Endodermal cell (in vitro differentiated cells): ENCODE measurements around the gene FASTKD1. TPM values are rescaled to one million over a fixed set of nuclear protein-coding genes. Genes with fewer than 3 reads are reported as not detected.
"Not testable (repeated sequence)": the region's sequence is repeated elsewhere in the genome, so short reads cannot be mapped to it uniquely, and the experiment has no call there.

Experiments used
- DNase-seq: peaks from one replicate; pipeline ENCODE4 v3.0.0-alpha.2; 2017
- H3K27ac ChIP-seq: 2 replicates; pipeline ENCODE4 v1.5.1; 2013; ENCODE audit warnings: mild to moderate bottlenecking, low read depth, low read length, moderate library complexity
- H3K27me3 ChIP-seq: 2 replicates; pipeline ENCODE4 v1.6.1; 2013; ENCODE audit warnings: mild to moderate bottlenecking, low read length, moderate library complexity; ENCODE audit not compliant: insufficient read depth, control insufficient read depth, poor library complexity, severe bottlenecking
- H3K36me3 ChIP-seq: 2 replicates; pipeline ENCODE4 v1.7.0; 2013; ENCODE audit warnings: mild to moderate bottlenecking, low read length, moderate library complexity; ENCODE audit not compliant: control insufficient read depth, insufficient read depth
- H3K4me1 ChIP-seq: one replicate; pipeline ENCODE4 v1.7.0; 2013; ENCODE audit warnings: low read length; ENCODE audit not compliant: control insufficient read depth, insufficient read depth
- H3K4me3 ChIP-seq: 2 replicates; pipeline ENCODE4 v1.5.1; 2013; ENCODE audit warnings: mild to moderate bottlenecking, low read length, moderate library complexity
- H3K9ac ChIP-seq: 2 replicates; pipeline ENCODE4 v1.6.1; 2013; ENCODE audit warnings: mild to moderate bottlenecking, low read length, moderate library complexity; ENCODE audit not compliant: poor library complexity, severe bottlenecking; ENCODE audit errors: extremely low read depth
- H3K9me3 ChIP-seq: 2 replicates; pipeline ENCODE4 v1.6.1; 2013; ENCODE audit warnings: mild to moderate bottlenecking, low read length, moderate library complexity; ENCODE audit not compliant: control insufficient read depth
- H3K27ac Mint-ChIP-seq: 2 replicates; pipeline ENCODE4 v1.8.0; 2020; ENCODE audit warnings: mixed read lengths
- H3K27me3 Mint-ChIP-seq: 2 replicates; pipeline ENCODE4 v1.8.0; 2021; ENCODE audit warnings: mild to moderate bottlenecking, mixed read lengths; ENCODE audit not compliant: insufficient read depth
- H3K36me3 Mint-ChIP-seq: 2 replicates; pipeline ENCODE4 v1.8.0; 2020; ENCODE audit warnings: low read depth, mixed read lengths
- H3K4me1 Mint-ChIP-seq: 2 replicates; pipeline ENCODE4 v1.8.0; 2020; ENCODE audit warnings: mixed read lengths
- H3K4me3 Mint-ChIP-seq: 2 replicates; pipeline ENCODE4 v1.8.0; 2020; ENCODE audit warnings: mild to moderate bottlenecking, moderate library complexity, mixed read lengths
- H3K9me3 Mint-ChIP-seq: 2 replicates; pipeline ENCODE4 v1.8.0; 2020; ENCODE audit warnings: mild to moderate bottlenecking, mixed read lengths
- CTCF ChIP-seq: fragments of 200-600 bp; sonication (generic); conservative IDR thresholded peaks from 2 replicates; pipeline ENCODE4 v1.5.0; 2021; ENCODE audit warnings: antibody characterized with exemption, mild to moderate bottlenecking
- WGBS, 2 experiments: methylation state at CpG; one replicate each; pipeline versions ENCODE4 v1.1.5 to v1.1.7; 2013; ENCODE audit warnings: missing lambda C conversion rate in 2 of 2, mixed read lengths in 1 of 2; ENCODE audit not compliant: insufficient coverage in 1 of 2, insufficient read length in 1 of 2; 5-methylcytosine and 5-hydroxymethylcytosine counted together
- total RNA-seq, 2 donors: library from RNA; stranded (reverse); fragmentation: NEBNext Ultra II Directional in 1 of 2; extraction: Animal tissue kit (Norgen Biotek cat#: 25700) in 1 of 2; gene quantifications; 2 replicates in 1 of 2; 3 replicates in 1 of 2; pipeline ENCODE4 v1.2.1, GENCODE V29; 2021

FASTKD1 gene
- total RNA-seq, 2 donors from 2014 or later, result 45.2 to 56.0 TPM

- Histone ChIP-seq H3K27ac (no peak overlapping the region), H3K27me3 (no peaks in the 10 kb centered on the region), H3K4me3 (no peak overlapping the region), H3K36me3 (peaks cover 31% of the 10 kb centered on the region), H3K4me1 (peaks cover 5% of the 10 kb centered on the region), H3K9me3 (no peaks in the 10 kb centered on the region), H3K9ac (no peak overlapping the region)
- no peaks in the 10 kb centered on the region for H3K27me3 Mint-ChIP-seq
- H3K27ac Mint-ChIP-seq, result no peak overlapping the region
- no peak overlapping the region for H3K4me3 Mint-ChIP-seq
- H3K36me3 Mint-ChIP-seq, result peaks cover 38% of the 10 kb centered on the region
- peaks cover 4% of the 10 kb centered on the region for H3K4me1 Mint-ChIP-seq
- TF ChIP-seq CTCF, result no peak
- 92 to 100% methylated on average over 1 to 2 of the region's 2 CpGs for WGBS, 2 experiments
- no peak for DNase-seq
- no peaks in the 10 kb centered on the region for H3K9me3 Mint-ChIP-seq
Observed at GRCh38 chr2:169562519-169562918, 11.1 kb downstream of the FASTKD1 start.

GRCh38 chr2:169562084-169562483, 11.6 kb downstream of the FASTKD1 start:
- H3K9me3 ChIP-seq, H3K9me3 Mint-ChIP-seq, H3K4me1 ChIP-seq, H3K9ac ChIP-seq, H3K4me3 ChIP-seq, H3K27ac ChIP-seq, H3K27me3 ChIP-seq, H3K27ac Mint-ChIP-seq, H3K4me1 Mint-ChIP-seq, H3K4me3 Mint-ChIP-seq, H3K27me3 Mint-ChIP-seq, DNase-seq: not testable (repeated sequence)
- WGBS, 2 experiments, result 80 to 81% methylated on average over 1 to 5 of the region's 5 CpGs
- H3K36me3 ChIP-seq, result peaks cover 32% of the 10 kb centered on the region
- peaks cover 36% of the 10 kb centered on the region for H3K36me3 Mint-ChIP-seq

GRCh38 chr2:169561364-169561763, 12.3 kb downstream of the FASTKD1 start:
- DNase-seq, result no peak
- Histone ChIP-seq H3K4me1 (peaks cover 5% of the 10 kb centered on the region), H3K9ac (no peak overlapping the region), H3K9me3 (no peaks in the 10 kb centered on the region), H3K27me3 (no peaks in the 10 kb centered on the region), H3K4me3 (no peak overlapping the region), H3K27ac (no peak overlapping the region), H3K36me3 (peaks cover 32% of the 10 kb centered on the region)
- H3K4me3 Mint-ChIP-seq, result no peak overlapping the region
- WGBS, 2 experiments, result 100% methylated on average over 1 of the region's 1 CpG
- H3K27me3 Mint-ChIP-seq, result no peaks in the 10 kb centered on the region
- no peak overlapping the region for H3K27ac Mint-ChIP-seq
- no peak for TF ChIP-seq CTCF
- H3K9me3 Mint-ChIP-seq, result no peaks in the 10 kb centered on the region
- H3K4me1 Mint-ChIP-seq, result peaks cover 4% of the 10 kb centered on the region
- H3K36me3 Mint-ChIP-seq, result peaks cover 42% of the 10 kb centered on the region

GRCh38 chr2:169546756-169547155, 26.9 kb downstream of the FASTKD1 start:
- 80 to 92% methylated on average over 1 to 2 of the region's 2 CpGs for WGBS, 2 experiments
- H3K9me3 Mint-ChIP-seq, result no peaks in the 10 kb centered on the region

More at GRCh38 chr2:169546756-169547155, 26.9 kb downstream of the FASTKD1 start:
- Histone ChIP-seq H3K4me3 (no peak overlapping the region), H3K4me1 (no peaks in the 10 kb centered on the region), H3K9ac (no peak overlapping the region), H3K27me3 (no peaks in the 10 kb centered on the region), H3K27ac (no peak overlapping the region), H3K9me3 (no peaks in the 10 kb centered on the region), H3K36me3 (peaks cover 36% of the 10 kb centered on the region)
- no peak for DNase-seq
- Mint-ChIP-seq H3K4me3 (no peak overlapping the region), H3K4me1 (no peaks in the 10 kb centered on the region), H3K27me3 (no peaks in the 10 kb centered on the region), H3K27ac (no peak overlapping the region), H3K36me3 (peaks cover 49% of the 10 kb centered on the region)
- no peak for TF ChIP-seq CTCF
